RWPE1 (cell line): Measurements from ENCODE around the gene SDCCAG8.

Source experiments
- CTCF ChIA-PET: fragments of 350-600 bp; sonication (Branson Sonifier 250); formaldehyde crosslinking; extraction: SDS; loops from one replicate; lab custom pipeline; 2021; lab: Yijun Ruan, JAX
- POLR2A ChIA-PET: fragments of 400-600 bp; formaldehyde crosslinking; extraction: SDS; loops from one replicate; lab custom pipeline; 2020; ENCODE audit warnings: antibody characterized with exemption; ENCODE audit not compliant: low non-redundant PET; lab: Yijun Ruan, JAX
- DNase-seq: peaks from one replicate; pipeline ENCODE4 v3.0.0; 2012; ENCODE audit warnings: low spot score
- H3K27ac ChIP-seq: fragments of 450-650 bp; 2 replicates; pipeline ENCODE4 v1.5.1; 2017
- TF ChIP-seq, protein P1 (sequence below): fragments of 450-650 bp; conservative IDR thresholded peaks from 2 replicates; pipeline ENCODE4 v1.5.1; 2017; ENCODE audit warnings: low read depth, mild to moderate bottlenecking

Gene SDCCAG8

DNA sequence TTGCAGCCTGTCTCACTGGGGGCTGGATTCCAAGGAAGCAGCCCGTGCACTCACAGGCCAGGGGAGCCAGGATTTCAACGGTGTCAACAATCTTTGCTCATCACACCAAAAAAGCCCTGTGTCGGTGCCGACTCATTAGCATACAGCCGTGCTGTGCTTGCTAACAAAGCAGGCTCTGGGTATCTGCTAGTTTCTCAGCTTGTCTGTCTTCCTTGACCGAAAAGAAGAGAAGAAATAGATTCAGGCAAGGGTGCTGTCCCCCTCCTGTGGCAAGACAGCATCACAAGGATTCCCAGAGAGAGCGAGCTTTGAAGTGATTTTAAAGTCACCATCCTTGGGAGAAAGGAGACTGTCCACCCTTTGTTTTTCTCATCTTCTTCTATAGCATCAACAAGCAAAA lies 214.7 kb downstream of the SDCCAG8 start:
- no peak for DNase-seq
- TF ChIP-seq, protein P1, sequence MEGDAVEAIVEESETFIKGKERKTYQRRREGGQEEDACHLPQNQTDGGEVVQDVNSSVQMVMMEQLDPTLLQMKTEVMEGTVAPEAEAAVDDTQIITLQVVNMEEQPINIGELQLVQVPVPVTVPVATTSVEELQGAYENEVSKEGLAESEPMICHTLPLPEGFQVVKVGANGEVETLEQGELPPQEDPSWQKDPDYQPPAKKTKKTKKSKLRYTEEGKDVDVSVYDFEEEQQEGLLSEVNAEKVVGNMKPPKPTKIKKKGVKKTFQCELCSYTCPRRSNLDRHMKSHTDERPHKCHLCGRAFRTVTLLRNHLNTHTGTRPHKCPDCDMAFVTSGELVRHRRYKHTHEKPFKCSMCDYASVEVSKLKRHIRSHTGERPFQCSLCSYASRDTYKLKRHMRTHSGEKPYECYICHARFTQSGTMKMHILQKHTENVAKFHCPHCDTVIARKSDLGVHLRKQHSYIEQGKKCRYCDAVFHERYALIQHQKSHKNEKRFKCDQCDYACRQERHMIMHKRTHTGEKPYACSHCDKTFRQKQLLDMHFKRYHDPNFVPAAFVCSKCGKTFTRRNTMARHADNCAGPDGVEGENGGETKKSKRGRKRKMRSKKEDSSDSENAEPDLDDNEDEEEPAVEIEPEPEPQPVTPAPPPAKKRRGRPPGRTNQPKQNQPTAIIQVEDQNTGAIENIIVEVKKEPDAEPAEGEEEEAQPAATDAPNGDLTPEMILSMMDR = no peak
- CTCF ChIA-PET = no interaction called here
- H3K27ac ChIP-seq = no peak overlapping the region
- POLR2A ChIA-PET = no interaction called here

- TF ChIP-seq, protein P1 = no peak
- POLR2A ChIA-PET = no interaction called here
- no peak for DNase-seq
- CTCF ChIA-PET = interaction anchor here (0.7 kb wide), 1 partner anchor 130 kb away, joined by 3 read pairs; no protein-coding TSS in a partner anchor
- no peak overlapping the region for H3K27ac ChIP-seq
Observed at GRCh38 chr1:243471026-243471685, 215.3 kb downstream of the SDCCAG8 start.

DNA sequence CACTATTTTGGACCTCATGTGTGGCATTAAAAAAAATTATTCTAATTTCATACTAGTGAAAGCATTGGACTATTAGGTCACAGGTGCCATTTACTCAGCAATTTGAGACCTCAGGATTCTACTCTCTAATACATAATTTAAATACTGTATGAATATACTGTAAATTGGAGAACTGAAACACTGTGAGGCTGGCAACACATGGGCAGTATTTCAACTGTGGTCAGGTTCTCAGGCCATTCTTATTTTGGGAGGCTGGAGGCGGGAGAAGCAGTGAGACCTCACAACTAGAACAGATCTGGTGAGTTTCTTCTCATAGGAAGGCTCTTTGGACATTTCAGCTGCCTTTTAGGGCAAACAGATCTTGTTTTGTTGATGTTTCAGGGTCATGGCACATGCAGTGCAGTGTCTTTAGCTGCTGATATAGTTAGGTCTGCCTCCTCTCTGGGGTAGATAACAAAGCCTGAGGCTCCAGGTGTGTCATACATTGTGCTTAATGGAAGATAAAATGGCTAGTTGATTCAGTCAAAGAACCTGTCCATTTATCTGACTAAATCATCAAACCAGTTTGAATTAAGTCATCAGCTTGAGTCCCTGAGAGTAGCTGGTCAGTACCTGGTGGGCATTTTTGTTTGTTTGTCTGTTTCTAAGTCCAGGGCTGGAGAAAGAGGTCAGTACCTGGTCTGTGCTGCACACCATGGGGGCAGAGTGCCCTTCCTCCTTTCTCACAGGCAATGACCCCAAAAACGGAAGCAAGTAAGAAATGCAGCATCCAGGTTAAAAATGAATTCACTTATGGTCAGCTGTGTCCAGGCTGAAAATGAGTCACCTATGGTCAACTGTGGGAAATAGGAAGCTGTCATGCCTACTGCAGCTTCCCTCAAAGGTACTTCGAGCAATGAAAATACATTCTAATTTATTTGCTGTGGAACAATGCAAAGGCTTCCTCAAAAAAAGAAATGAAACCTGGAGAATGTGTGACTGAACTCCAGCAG lies 216.2 kb downstream of the SDCCAG8 start:
- CTCF ChIA-PET = no interaction called here
- no peak for DNase-seq
- no peak overlapping the region for H3K27ac ChIP-seq

DNA sequence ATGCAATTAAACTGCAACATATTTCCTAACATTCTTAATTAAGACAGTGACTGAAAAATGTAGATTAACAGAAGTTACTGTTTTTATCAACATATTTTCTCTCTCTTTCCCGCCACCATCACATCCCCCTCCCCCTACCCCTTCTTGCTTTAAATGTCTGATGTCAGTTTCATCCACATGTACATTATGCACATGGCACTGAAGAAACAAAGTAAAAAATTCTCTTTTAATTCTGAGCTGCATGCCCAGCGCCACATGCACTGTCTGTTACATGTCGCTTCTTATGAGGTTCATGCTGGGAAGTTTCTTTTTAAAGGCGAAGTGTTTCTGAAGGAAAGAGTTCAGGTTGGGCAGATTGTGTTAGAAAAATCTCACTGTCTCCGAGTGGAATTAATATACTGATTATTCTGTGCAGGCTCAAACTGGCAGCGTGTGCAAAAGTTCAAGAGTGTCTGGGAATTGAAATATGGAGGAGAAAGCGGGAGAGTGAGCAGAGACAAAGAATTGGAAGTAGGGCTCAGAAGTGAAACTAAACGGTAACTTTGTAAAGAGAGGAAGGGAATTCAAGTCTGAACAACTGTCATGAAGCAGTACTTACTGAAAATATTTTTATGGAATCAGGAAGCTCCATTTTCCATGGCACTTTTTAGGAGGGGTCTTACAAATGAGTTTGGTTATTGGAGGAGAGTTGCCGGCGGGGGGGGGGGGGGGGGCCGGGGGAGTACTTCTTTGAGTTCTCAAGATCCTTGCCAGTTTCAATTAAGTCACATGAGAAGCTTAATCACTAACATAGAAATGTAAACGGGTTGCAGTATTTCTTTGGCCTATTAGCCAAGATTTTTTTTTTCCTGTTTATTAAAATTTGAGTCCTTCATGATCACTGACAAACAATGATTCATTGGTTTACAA lies 217.6 kb downstream of the SDCCAG8 start:
- POLR2A ChIA-PET = no interaction called here
- TF ChIP-seq, protein P1 = no peak

More for the DNA sequence above, 216.2 kb downstream of the SDCCAG8 start:
- TF ChIP-seq, protein P1 = no peak
- POLR2A ChIA-PET = no interaction called here

DNA sequence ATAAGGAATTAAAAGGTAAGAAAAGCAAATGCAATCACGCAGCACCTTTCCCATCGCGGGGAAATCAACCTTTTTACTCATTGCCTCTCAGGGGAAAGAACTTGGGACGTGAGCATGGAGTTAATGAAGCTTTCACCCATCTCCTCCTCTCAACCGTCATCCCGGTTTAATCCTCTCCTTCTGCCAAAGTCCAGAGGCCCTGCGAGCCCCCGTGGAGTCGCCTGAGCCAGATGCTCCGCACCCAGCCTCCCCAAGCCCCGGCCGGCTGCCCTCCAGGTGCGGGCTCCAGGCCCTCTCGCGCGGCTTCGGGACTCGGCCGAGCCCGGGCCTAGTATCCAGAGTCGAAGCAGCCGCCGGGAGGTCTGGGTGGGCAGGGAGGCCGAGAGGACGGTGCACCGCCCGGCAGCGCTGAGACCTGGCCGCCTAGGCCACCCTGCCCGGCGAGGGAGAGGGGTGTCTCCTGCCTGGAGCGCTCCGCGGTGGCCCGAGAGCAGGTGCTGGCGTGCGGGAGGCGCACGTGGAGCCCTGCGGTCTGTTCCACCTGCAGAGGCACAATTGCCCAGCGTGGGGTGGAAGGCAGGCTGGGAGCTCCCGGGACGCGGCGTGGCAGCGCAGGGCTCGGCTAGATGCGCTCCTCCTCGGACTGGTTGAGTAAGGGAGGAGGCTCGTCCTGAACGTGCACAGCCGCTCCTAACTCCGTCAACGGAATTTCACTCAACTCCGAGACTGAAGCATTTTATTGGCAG lies 218.5 kb downstream of the SDCCAG8 start:
- TF ChIP-seq, protein P1 = no peak
- no peak for DNase-seq
- H3K27ac ChIP-seq = peak overlapping the region; percentile 76
- ChIA-PET CTCF (interaction anchor here (0.7 kb wide), 1 partner anchor 9 kb away, joined by 3 read pairs; no protein-coding TSS in a partner anchor), POLR2A (no interaction called here)

More for the DNA sequence above, 217.6 kb downstream of the SDCCAG8 start:
- peak overlapping the region; percentile 76 for H3K27ac ChIP-seq
- CTCF ChIA-PET = no interaction called here
- DNase-seq = no peak
